MM.1S (cell line): ENCODE data around the gene CLPTM1.

Source experiments
- EZH2 ChIP-seq: fragments of 300-600 bp; sonication (generic); optimal IDR thresholded peaks from 2 replicates; pipeline ENCODE3; 2017; ENCODE audit warnings: low read depth, mild to moderate bottlenecking, antibody characterized with exemption, low read length, mixed read lengths
- TF ChIP-seq, protein P1 (sequence below): fragments of 300-600 bp; sonication (generic); IDR thresholded peaks from 2 replicates; pipeline ENCODE4 v1.5.1; 2016; ENCODE audit warnings: antibody characterized with exemption, low read length, mixed read lengths

DNA sequence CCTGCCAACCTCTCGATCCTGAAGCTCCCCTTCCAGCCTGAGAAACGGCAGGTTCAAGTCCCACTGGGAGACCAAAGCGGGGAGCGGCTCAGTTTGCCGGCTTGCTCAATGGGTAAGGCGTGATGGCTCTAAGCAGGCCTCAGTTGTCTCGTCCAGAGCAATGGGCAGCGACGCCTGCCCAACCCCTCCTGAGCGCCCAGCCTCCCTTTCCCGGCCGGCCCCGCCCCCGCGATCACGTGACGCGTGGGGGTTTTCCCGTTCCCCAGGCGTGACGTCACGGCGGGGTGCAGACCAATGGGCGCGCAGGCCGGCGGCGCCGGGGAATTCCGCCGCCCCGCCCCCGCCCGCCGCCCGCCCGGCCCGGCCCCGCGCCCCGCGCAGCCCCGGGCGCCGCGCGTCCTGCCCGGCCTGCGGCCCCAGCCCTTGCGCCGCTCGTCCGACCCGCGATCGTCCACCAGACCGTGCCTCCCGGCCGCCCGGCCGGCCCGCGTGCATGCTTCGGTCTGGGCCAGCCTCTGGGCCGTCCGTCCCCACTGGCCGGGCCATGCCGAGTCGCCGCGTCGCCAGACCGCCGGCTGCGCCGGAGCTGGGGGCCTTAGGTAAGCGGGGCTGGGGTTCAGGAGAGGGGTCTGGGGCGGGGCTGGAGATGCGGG lies 46.0 kb downstream of the CLPTM1 start, which contains the start of gene RELB:
- TF ChIP-seq, protein P1, sequence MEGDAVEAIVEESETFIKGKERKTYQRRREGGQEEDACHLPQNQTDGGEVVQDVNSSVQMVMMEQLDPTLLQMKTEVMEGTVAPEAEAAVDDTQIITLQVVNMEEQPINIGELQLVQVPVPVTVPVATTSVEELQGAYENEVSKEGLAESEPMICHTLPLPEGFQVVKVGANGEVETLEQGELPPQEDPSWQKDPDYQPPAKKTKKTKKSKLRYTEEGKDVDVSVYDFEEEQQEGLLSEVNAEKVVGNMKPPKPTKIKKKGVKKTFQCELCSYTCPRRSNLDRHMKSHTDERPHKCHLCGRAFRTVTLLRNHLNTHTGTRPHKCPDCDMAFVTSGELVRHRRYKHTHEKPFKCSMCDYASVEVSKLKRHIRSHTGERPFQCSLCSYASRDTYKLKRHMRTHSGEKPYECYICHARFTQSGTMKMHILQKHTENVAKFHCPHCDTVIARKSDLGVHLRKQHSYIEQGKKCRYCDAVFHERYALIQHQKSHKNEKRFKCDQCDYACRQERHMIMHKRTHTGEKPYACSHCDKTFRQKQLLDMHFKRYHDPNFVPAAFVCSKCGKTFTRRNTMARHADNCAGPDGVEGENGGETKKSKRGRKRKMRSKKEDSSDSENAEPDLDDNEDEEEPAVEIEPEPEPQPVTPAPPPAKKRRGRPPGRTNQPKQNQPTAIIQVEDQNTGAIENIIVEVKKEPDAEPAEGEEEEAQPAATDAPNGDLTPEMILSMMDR = no peak
- no peak for TF ChIP-seq EZH2
